HUES64 (cell line): ENCODE results near the gene NUAK1.

ENCODE experiments used
- H3K27ac ChIP-seq: 2 replicates; pipeline ENCODE4 v1.7.0; 2013; ENCODE audit warnings: low read depth, low read length, inconsistent platforms
- H3K27me3 ChIP-seq: 2 replicates; pipeline ENCODE4 v1.6.1; 2013; ENCODE audit warnings: mild to moderate bottlenecking, low read length; ENCODE audit not compliant: insufficient read depth
- H3K36me3 ChIP-seq: 2 replicates; pipeline ENCODE4 v1.6.1; 2013; ENCODE audit warnings: mild to moderate bottlenecking, low read length; ENCODE audit not compliant: insufficient read depth
- H3K4me1 ChIP-seq: 2 replicates; pipeline ENCODE4 v1.6.1; 2013; ENCODE audit warnings: mild to moderate bottlenecking, low read length, moderate library complexity; ENCODE audit not compliant: insufficient read depth
- H3K4me3 ChIP-seq: 2 replicates; pipeline ENCODE4 v1.5.1; 2013; ENCODE audit warnings: mild to moderate bottlenecking, low read length, moderate library complexity
- H3K9ac ChIP-seq: 2 replicates; pipeline ENCODE4 v1.6.1; 2013; ENCODE audit warnings: mild to moderate bottlenecking, low read depth, low read length
- H3K9me3 ChIP-seq: 2 replicates; pipeline ENCODE4 v1.6.1; 2013; ENCODE audit warnings: low read depth, low read length; ENCODE audit not compliant: insufficient read depth
- WGBS: fragments of 150-250, 120-280 bp; methylation state at CpG from one replicate; pipeline ENCODE4 v1.1.7; 2013; ENCODE audit warnings: missing lambda C conversion rate; 5-methylcytosine and 5-hydroxymethylcytosine counted together

NUAK1 gene

DNA sequence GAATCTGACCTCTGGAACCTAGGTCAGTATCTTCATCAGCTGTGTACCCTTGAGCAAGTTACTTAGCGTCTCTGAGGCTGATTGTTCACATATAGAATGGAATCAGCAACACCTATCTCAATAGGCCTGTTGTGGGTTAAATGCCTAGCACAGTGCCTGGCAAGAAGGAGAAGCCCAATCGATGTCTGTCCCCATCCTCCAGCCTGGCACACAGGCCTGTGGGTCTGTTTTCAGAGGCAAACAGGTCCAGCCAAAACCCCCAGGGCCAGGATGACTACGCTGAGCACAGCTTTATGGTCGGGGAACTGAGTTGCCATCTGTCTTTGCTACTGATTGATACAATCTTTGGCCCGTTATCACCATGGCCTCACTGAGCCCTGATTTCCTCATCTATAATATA is 89.2 kb downstream of the NUAK1 start:
- no peak overlapping the region for H3K27ac ChIP-seq
- WGBS, result 93% methylated on average over 5 of the region's 5 CpGs

GRCh38 chr12:106049105-106049504 is 89.6 kb downstream of the NUAK1 start:
- H3K36me3 ChIP-seq, result no peaks in the 10 kb centered on the region
- H3K4me3 ChIP-seq, result no peak overlapping the region
- H3K4me1 ChIP-seq, result no peaks in the 10 kb centered on the region
- H3K27me3 ChIP-seq, result no peaks in the 10 kb centered on the region
- no peaks in the 10 kb centered on the region for H3K9me3 ChIP-seq
- H3K27ac ChIP-seq, result no peak overlapping the region
- 89% methylated on average over 9 of the region's 9 CpGs for WGBS
- no peak overlapping the region for H3K9ac ChIP-seq

More for the DNA sequence above, 89.2 kb downstream of the NUAK1 start:
- H3K9me3 ChIP-seq, result no peaks in the 10 kb centered on the region
- H3K4me3 ChIP-seq, result no peak overlapping the region
- no peak overlapping the region for H3K9ac ChIP-seq
- no peaks in the 10 kb centered on the region for H3K27me3 ChIP-seq
- H3K4me1 ChIP-seq, result no peaks in the 10 kb centered on the region
- H3K36me3 ChIP-seq, result no peaks in the 10 kb centered on the region

DNA sequence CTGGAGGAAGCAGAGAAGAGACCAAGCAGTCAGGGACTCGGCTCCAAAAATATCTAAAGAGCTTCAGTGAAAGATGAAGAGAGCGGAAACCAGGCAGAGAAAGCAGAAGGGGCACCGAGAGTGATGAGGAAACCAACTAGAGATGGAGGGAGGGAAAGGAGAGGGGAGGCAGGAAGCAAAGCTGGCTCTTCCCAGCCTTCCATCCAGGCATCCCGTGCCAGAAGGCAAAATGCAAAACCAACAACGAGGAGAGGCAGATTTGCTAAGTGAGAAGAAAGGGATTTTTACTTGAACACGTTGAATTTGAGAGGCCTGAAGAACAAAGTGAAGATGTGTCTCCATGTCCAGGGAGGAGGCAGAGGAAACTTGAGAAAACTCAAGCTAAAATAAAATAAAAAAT is 90.1 kb downstream of the NUAK1 start:
- Histone ChIP-seq H3K27me3 (no peaks in the 10 kb centered on the region), H3K27ac (no peak overlapping the region), H3K36me3 (no peaks in the 10 kb centered on the region), H3K4me1 (no peaks in the 10 kb centered on the region), H3K9me3 (no peaks in the 10 kb centered on the region), H3K9ac (no peak overlapping the region), H3K4me3 (no peak overlapping the region)
- 73% methylated on average over 6 of the region's 6 CpGs for WGBS

- Histone ChIP-seq H3K9ac (no peak overlapping the region), H3K27ac (no peak overlapping the region), H3K9me3 (no peaks in the 10 kb centered on the region), H3K27me3 (no peaks in the 10 kb centered on the region), H3K4me3 (no peak overlapping the region), H3K4me1 (no peaks in the 10 kb centered on the region), H3K36me3 (no peaks in the 10 kb centered on the region)
- 89% methylated on average over 1 of the region's 1 CpG for WGBS
Observed at GRCh38 chr12:106048016-106048415, 90.7 kb downstream of the NUAK1 start.

DNA sequence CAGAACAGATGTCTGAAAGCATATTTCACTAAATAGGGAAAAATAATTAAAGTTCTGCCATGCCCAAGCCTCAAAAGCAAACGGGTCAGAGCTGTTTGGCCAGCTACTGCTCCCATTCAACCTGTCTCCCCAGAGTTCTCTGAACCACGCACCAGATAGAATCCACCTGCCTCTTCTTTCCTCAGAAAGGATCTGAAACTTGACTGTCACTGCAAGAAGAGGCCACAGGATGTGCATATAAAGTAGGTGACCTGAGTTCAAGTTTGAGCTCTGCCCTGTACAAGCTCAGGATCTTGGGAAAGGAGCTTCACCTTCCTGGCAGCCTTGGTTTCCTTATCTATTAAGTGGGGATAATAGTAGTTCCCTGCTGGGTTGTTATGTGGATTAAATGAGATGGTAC is 91.8 kb downstream of the NUAK1 start:
- WGBS, result 89% methylated on average over 2 of the region's 2 CpGs
- Histone ChIP-seq H3K9me3 (no peaks in the 10 kb centered on the region), H3K4me3 (no peak overlapping the region), H3K27me3 (no peaks in the 10 kb centered on the region), H3K9ac (no peak overlapping the region), H3K36me3 (no peaks in the 10 kb centered on the region), H3K4me1 (no peaks in the 10 kb centered on the region), H3K27ac (no peak overlapping the region)

- no peaks in the 10 kb centered on the region for H3K27me3 ChIP-seq
- H3K4me1 ChIP-seq, result no peaks in the 10 kb centered on the region
Observed at GRCh38 chr12:106046301-106046846, 92.4 kb downstream of the NUAK1 start.

GRCh38 chr12:106045251-106045674 is 93.5 kb downstream of the NUAK1 start:
- Histone ChIP-seq H3K9me3 (no peaks in the 10 kb centered on the region), H3K36me3 (no peaks in the 10 kb centered on the region), H3K9ac (no peak overlapping the region), H3K4me3 (no peak overlapping the region), H3K27me3 (no peaks in the 10 kb centered on the region), H3K27ac (no peak overlapping the region), H3K4me1 (no peaks in the 10 kb centered on the region)
- 94% methylated on average over 3 of the region's 4 CpGs for WGBS

More at GRCh38 chr12:106046301-106046846, 92.4 kb downstream of the NUAK1 start:
- Histone ChIP-seq H3K36me3 (no peaks in the 10 kb centered on the region), H3K9ac (no peak overlapping the region), H3K9me3 (no peaks in the 10 kb centered on the region), H3K4me3 (no peak overlapping the region), H3K27ac (no peak overlapping the region)
- WGBS, result 95% methylated on average over 3 of the region's 4 CpGs

DNA sequence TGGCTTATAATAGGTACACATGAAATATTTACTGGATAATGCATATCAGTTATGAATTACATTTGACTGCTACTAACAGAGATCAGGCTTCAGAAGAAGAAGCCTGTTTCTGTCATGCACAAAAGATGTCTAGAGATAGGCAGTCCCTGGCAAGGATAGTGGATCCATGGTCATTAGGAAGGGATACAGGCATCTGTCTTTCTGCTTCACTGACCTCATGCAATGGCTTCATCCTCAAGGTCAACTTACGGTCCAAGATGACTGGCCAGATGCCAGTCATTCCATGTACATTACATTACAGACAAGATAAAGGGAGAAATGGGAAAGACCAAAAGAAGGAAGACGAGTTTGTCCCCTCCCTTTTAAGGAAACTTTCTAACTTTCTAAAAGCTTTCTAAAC is 94.0 kb downstream of the NUAK1 start:
- H3K27ac ChIP-seq, result no peak overlapping the region

GRCh38 chr12:106042037-106042436 is 96.7 kb downstream of the NUAK1 start:
- 95% methylated on average over 4 of the region's 4 CpGs for WGBS
- Histone ChIP-seq H3K4me1 (no peaks in the 10 kb centered on the region), H3K9me3 (no peaks in the 10 kb centered on the region), H3K27me3 (no peaks in the 10 kb centered on the region), H3K36me3 (no peaks in the 10 kb centered on the region), H3K27ac (no peak overlapping the region), H3K4me3 (no peak overlapping the region), H3K9ac (no peak overlapping the region)

More for the DNA sequence above, 94.0 kb downstream of the NUAK1 start:
- Histone ChIP-seq H3K9me3 (no peaks in the 10 kb centered on the region), H3K27me3 (no peaks in the 10 kb centered on the region), H3K4me3 (no peak overlapping the region), H3K36me3 (no peaks in the 10 kb centered on the region), H3K4me1 (no peaks in the 10 kb centered on the region), H3K9ac (no peak overlapping the region)
- WGBS, result 93% methylated on average over 2 of the region's 2 CpGs

- H3K9ac ChIP-seq, result no peak overlapping the region
Observed at GRCh38 chr12:106040521-106040920, 98.2 kb downstream of the NUAK1 start.

GRCh38 chr12:106039646-106040404 is 98.9 kb downstream of the NUAK1 start:
- no peaks in the 10 kb centered on the region for H3K9me3 ChIP-seq
- H3K4me3 ChIP-seq, result no peak overlapping the region
- WGBS, result 97% methylated on average over 2 of the region's 2 CpGs
- H3K27ac ChIP-seq, result no peak overlapping the region
- no peaks in the 10 kb centered on the region for H3K27me3 ChIP-seq
- H3K4me1 ChIP-seq, result no peaks in the 10 kb centered on the region
- H3K36me3 ChIP-seq, result no peaks in the 10 kb centered on the region
- no peak overlapping the region for H3K9ac ChIP-seq

More at GRCh38 chr12:106040521-106040920, 98.2 kb downstream of the NUAK1 start:
- Histone ChIP-seq H3K27ac (no peak overlapping the region), H3K9me3 (no peaks in the 10 kb centered on the region), H3K4me1 (no peaks in the 10 kb centered on the region), H3K36me3 (no peaks in the 10 kb centered on the region), H3K4me3 (no peak overlapping the region), H3K27me3 (no peaks in the 10 kb centered on the region)
- WGBS, result 91% methylated on average over 7 of the region's 7 CpGs
